ENCODE results near the gene FYTTD1.

- TF ChIP-seq KAT7 (CRISPR knock-in tag; IDR thresholded peaks at IDR 0.05; ENCODE audit: borderline replicate concordance) (no peak), CTCF (IDR thresholded peaks at IDR 0.05) (no peak), CREB1 (CRISPR knock-in tag; IDR thresholded peaks at IDR 0.05) (no peak), ATF3 (CRISPR knock-in tag; conservative IDR thresholded peaks at IDR 0.05) (no peak), NFYB (CRISPR knock-in tag; conservative IDR thresholded peaks at IDR 0.05; ENCODE audit: low read depth) (no peak)
Measured at GRCh38 chr3:197790033-197790432, 40.4 kb downstream of the FYTTD1 start.
